HS-5 (cell line): ENCODE results near the gene ABCB11.

ENCODE experiments used
- DNase-seq: peaks from one replicate; pipeline ENCODE4 v3.0.0-alpha.2; 2012; ENCODE audit warnings: low read depth

ABCB11 gene

DNA sequence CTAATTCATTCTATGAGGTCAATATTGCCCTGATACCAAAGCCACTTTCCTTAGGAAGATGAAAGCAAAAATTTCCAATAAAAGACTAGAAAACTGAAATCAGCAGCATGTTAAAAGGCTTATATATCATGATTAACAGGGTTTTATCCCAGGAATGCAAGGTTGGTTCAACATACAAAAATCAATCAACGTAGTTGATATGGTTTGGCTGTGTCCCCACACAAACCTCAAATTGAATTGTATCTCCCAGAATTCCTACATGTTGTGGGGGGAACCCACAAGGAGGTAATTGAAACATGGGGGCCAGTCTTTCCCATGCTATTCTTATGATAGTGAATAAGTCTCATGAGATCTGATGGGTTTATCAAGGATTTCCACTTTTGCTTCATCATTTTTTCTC is 11.7 kb upstream of the ABCB11 start:
- DNase-seq: no peak

DNA sequence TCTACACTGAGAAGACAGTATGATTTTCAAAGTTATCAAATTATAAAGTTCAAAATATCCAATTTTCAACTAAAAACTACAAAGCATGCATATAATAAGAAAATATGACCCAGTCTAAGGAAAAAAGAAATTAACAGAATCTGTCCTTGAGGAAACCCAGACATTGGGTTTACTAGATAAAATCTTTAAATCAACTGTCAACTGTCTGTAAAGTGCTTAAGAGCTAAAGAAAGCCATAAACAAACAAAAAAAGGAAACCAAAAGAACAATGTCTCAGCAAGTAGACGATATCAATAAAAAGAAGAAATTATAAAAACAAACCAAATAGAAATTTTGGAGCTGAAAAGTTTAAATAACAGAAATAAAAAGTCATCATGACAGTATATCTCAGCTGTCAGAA is 10.5 kb upstream of the ABCB11 start:
- DNase-seq: no peak

DNA sequence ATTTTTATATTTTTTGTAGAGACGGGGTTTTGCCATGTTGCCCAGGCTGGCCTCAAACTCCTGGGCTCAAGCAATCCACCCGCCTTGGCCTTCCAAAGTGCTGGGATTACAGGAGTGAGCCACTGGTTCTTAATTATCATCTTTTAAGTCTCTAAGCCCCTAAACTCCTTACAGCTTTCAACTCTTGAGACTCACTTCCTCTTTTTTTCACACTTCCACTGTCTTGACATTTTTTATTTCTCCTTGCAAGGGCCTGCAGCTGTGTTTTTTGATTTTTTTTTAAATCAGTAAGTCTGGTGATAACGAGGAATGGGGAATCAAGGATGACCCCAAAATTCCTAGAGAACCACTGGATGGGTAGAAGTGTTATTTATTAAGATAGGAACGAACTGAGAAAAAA is 8.6 kb upstream of the ABCB11 start:
- DNase-seq: no peak

DNA sequence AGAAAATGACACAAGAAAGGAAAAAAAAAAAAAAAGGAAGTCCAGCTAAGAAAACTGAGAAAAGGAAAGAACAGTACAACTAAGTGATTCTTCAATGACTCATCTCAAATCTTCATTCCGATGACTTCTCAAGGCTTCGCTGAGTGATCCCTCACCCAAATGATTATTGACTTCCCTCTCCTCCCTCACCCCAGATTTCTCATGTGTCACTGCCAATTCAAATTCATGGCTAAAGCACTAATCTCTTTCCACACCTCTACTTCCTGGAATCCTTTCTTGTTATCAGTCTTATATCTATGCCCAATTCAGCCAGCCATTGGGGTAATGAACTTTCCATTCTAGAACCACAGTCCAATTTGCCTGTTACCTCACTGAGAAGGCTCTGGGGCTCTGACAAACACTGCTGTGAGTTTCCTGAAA is 7.2 kb upstream of the ABCB11 start:
- DNase-seq: peak; percentile 70

DNA sequence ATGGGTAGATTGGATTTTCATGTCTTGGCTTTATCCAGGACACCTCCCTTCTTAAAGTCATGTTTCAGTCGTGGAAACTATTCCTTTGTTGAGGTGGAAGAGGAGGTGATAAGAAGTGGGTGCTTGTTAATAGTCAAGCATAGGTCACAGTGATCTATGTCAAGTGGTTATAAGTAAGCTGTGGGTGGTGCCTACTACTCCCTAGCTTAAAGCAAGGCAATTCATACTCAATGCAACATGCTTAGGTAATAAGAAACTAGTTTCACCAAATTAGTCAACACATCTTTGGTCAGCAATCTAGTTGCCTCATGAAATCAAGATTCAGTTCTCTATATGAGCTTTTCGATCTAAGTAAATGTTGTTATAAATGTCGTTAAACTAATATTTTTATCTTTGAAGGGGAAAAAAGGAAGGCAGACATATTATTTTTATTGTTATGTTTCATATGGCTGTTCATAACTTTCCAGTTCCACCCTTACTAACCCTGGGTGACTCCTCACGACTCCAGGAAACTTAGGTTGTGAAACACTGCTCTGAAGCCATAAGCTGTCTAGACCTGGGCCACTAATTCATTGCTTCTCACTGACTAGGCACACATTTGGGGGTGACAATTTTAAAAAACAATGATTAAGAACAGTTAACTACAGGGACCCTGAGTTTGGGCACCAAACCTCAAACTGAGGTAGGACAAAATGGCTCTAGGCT is 5.8 kb upstream of the ABCB11 start:
- DNase-seq: no peak

DNA sequence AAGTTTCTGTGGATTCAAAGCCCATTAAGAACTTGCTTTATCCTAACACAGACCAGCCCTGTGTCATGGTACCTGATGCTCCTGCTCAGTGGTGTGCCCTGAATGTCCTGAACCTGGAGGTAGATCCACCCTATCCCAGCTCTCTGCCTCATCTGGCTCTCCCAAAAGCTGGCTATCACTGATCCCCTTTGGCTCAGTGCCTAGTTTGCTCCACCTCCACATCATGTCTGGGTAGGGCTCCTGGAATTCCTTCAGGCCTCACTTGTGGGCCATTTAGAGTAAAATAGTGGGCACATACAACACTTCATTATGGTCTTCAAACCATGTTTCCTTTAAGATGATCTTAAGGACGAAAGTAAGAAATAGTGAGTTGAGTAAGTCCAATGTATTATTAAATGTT is 4.8 kb upstream of the ABCB11 start:
- DNase-seq: no peak

DNA sequence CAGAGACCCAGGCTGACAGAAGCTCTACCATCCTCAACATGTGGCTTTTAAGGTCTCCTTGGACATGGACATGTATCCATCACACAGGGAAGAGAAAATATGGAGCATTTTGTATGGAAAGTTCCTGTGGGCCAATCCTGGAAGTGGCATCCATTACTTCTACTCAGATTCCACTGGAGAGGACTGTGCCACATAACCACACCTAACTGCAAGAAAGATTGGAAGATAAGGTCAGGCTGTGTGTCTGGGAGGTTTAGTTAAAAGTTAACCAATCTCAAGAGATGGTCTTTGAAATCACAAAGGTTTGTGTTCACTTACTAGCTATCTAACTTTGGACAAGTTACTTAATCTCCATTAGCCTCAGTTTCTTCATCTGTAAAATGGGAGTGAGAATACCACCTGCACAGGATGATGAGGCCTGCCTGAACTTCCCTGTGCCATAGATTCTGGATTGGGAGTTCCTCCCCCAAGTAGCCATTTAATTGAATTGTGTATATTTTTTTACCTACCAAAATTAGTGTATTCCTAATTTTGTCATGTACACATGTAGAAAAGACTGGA is 3.9 kb upstream of the ABCB11 start:
- DNase-seq: no peak

DNA sequence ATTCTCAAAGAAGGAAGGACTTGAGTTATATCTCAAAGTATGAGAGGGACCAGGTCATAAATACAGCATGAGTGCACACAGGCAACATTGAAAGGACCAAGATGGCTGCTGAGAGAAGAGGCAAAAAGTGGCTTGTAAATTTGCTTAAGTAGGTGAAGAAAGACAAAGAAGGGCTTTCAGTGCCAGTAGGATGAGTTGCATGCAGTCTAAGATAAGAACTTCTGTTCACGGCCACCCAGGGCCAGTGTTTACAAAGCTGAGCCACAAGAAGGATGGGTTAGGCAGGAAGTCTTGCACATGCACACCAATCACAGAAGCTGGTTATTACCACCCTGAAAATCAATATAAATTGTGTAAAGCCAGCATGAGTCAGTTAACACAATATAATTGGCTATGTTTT is 3.1 kb upstream of the ABCB11 start:
- no peak for DNase-seq

DNA sequence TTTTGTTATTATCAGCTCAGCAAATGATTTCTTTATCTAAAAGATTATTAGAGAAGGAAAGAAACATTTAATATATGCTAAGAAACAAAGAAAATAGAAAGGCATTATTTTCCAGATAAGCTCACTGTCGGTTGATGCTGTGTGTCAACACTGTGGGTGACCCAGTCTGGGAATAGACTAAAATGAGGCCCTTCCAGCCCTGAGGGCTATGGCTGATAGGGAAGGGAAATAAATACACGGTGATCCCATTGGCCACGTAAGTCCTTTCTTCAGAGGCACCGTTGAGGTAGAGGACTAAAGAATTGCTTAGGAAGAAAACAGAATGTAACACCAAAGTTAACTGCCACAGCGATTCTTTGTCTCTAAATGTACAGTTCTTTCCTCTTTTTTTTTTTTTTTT is 1.8 kb downstream of the ABCB11 start:
- DNase-seq: no peak

DNA sequence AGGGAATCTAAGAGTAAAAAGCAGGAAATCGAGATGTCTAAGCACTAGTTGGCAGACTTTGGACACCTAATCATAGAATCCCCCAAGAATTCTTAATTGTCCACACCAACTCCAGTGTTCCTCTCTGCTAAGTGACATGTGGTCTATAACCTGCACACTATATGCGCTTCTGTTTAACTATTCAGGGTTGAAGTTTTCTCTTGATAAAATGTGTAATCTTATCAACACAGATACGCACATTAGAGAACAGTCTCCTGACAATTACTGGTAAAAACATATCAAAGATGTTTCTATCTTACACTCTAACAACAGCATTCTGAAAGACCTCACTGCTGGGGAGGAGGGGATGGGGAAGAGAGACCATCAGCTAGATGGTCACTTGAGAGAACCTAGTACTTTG is 3.9 kb downstream of the ABCB11 start:
- no peak for DNase-seq

DNA sequence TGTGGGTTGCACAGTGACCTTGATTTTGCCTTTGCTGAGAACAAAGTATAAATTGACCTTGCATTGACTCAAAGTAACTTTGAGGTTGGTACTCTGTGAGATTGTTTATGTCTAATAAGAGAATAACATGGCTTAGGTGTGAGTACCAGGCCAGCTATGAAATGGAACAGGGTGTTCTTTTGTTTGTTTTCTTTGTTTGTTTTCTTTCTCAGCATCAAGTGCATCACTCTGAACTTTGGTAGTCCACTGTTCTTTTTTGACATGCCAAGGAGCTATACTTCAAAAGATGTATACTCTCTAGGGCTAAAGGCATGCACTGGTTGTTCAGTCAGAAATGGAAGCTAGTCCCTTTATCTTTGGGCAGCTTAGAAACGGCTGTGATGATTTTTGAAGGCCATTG is 5.1 kb downstream of the ABCB11 start:
- DNase-seq: no peak

DNA sequence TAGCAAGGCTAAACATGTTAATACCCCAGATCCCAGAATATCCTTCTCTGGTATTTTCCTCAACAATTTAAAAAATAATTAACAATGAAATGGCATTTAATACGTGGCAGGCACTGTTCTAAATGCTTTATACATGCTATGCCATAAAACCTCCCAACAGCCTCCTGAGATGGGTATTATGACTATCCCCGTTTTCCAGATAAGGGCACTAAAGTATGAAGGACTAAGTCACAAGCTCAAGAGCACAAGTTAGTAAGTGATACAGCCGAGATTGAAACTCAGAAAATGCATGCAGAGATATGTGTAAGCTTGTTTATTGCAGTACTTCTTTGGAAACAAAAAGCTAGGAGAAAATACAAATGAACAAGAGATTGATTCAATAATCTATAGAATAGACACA is 8.0 kb downstream of the ABCB11 start:
- no peak for DNase-seq

DNA sequence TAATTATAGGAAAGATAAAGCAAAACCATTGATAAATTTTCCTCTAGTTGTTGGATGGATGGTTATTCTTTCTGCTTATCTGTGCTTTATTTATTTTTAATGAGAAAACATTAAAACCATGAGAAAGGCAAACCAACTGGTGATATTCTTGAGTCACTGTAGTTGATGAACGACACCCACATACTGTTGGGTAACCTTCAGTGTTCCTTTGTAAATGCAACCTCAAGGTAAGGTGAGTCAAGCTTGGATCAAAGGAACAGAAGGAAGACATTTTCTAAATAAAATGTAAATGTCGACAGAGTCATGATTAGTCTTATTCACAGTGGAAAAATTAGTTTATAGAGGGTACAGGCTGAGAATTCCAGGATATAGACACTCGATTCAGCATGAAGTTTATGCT is 12.7 kb downstream of the ABCB11 start:
- DNase-seq: no peak

DNA sequence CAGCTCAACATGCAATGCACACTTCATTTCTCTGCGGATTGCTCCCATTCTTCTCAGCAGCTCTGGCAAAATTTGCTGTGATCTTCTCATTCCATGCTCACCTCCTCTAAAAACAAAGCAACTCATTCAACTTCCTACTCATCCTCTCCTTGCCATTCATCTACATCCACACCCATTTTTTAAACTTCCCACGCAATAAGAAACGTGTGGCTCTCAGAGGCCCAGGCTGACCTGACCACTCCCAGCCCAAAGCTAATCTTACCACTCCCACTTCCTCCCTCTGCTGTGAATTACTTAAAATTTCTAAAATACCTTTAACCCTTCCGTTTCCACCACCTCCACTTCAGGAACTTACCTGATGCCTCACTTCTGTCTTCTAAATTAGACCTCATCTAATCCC is 15.2 kb downstream of the ABCB11 start:
- DNase-seq: no peak

DNA sequence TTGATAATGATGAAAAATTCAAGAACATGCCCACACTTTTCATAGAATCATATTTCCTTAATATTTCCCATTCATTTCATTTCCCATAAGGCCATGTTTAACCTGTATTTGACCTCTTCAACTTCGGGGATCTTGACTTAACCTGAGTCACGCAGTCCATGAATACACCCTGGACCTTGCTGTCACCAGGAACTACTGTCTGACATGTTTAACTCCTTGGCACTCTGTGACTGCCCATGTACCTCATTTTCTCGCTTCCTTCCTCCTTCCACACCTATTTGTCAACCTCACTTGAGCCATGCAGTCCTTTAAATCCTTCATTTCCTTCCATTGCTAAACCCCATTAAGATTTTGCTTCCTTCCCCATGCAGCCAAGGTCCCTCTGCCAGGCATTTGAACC is 16.3 kb downstream of the ABCB11 start:
- DNase-seq: no peak

DNA sequence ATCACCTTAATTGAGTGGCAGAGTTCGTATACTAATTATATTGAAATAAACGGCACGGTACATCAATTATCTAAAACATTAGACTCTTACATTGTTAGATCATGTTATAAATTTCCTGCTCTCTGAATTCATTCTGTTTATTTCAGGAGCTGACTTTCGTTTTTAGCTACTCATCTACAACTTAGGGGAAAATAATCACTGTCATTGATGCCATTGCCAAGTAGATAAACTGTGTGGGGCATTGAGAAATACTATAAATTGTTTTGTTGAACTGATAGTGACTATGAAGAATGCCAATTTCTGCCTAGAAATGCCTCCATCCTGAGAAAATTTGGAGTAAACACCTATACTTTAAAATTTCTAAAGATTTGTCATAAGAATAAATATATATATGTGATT is 17.5 kb downstream of the ABCB11 start:
- DNase-seq: no peak

DNA sequence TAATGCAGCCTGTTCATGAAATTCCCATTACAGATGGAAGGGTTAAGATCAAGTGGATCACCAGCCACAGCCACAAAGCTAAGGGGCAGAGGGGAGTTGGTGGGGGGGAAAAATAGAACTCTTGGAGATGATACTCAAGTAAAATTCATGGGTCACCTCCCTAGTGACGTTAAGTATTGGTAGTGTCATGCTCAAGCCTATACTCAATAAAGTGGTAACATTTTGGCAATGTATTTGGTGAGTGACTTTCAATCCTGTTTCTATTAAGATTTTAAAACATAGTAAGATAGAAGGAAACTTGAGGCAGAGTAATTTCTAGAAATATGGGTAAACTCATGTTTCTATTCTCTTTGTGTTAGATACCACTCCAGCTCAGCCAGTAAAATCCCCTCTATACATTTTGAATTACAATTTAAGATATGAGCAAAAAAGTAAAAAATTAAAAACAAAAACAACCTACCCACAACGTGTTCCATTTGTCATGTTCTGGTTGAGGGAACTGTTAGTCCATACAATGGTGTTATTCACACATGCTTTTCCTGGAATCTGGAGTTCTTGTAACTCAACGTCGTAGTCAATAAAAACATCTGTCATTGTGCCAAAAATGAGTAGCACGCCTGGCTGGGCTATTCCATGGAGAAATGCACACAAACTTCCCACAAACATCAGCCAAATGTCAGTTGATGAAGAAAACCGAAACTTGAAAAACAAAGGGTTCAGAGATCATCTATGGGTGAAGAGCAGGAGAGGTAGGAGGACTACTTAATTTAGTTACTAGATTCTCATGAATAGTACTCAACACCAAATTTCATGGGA is 18.1 kb downstream of the ABCB11 start:
- no peak for DNase-seq

DNA sequence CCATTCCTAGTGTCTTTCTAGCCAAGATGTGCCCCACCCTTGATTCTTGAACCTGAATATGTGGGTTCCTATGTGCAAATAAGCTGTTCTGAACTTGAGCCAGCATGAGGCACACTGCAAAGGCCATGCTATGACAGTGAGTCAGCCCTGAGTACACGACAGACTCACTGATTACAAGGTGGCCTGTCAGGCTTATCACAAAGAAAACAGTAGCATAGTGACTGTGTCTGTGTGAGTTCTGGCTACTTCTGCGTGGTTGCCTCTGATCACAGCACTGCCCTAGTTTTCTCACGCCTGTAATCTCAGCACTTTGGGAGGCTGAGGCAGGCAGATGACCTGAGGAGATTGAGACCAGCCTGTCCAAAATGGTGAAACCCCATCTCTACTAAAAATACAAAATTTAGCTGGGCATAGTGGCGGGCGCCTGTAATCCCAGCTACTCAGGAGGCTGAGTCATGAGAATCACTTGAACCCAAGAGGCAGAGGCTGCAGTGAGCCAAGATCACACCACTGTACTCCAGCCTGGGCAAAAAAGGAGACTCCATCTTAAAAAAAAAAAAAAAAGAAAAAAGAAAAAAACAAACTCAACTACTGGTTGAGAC is 18.8 kb downstream of the ABCB11 start:
- DNase-seq: peak; percentile 25

DNA sequence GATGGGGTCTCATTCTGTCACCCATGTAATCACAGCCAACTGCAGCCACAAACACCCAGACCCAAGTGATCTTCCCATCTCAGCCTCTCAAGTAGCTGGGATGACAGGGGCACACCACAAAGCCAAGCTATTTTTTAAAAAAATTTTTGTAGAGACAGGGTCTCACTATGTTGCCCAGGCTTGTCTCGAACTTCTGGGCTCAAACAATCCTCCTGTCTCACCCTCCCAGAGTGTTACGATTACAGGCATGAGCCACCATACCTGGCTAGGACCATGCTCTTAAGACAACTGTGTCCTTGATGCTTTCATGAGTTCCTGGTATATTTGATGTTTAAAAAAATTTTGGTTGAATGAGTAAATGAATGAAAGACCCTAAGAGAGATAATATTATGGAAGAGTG is 19.4 kb downstream of the ABCB11 start:
- no peak for DNase-seq

DNA sequence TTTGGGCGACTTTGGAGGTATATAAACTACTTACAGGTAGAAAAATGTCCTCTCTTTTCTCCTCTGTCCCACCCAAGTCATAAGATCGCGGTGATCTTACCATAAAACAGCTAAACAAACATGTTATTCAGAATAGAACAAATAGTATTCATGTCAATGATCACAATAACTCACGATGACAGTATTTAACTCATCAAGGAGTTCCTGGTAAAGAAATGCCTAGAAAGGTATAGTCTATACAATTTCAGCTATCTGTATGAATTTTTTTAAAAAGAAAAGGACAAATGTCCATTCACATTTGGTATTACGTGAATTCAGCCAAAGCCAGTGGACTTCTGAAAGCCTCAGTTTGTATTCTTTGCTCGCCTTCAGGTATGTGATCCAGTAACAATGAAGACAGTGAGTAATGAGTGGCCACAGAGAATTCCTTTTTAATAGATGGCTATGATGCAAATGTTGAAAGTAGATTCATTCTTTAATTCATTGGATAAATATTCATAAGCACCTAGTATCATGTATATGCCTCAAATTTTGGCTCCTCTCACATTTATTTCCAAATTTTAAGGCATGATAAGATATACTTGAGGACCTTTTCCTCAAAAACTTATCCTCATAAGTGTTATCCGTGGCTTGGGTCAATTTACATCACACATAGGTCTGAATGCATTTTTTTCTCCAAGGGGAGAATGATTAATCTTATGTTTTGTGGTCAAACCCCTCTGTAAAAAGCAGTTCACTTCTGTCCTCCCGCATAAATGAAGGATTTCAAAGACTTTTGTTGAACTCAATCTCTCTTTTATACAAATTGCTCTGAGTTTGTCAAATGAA is 20.3 kb downstream of the ABCB11 start:
- DNase-seq: no peak

DNA sequence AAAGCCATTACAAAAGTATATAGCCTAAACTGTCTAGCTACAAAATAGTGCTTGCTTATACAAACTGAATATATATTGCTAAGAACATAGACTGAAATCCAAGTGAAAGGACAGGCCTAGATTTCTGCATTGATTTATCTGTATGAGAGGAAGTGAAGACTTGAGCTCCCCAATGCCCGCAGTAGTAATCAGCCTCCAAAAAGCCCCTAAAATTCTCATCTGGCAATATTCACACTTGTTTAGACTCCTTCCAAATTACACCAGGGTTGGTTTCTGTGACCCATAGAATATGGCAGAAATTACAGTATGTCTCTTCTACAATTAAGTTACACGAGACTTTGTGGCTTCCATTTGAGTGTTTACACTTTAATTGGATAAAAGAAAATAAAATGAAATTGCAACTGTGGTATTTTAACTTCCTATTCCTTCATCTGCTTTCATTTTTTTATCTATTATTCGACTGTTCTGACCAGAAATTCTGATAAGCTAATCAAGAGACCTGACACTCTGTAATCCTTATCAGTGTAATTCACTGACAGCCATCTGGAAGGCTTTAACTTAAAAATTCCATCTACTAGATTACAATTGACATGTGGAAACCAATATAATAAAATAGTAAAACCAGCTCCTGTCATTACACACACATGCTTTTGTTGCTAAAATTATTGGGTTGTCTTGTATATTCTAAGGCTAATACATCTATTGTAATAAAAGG is 21.1 kb downstream of the ABCB11 start:
- no peak for DNase-seq

DNA sequence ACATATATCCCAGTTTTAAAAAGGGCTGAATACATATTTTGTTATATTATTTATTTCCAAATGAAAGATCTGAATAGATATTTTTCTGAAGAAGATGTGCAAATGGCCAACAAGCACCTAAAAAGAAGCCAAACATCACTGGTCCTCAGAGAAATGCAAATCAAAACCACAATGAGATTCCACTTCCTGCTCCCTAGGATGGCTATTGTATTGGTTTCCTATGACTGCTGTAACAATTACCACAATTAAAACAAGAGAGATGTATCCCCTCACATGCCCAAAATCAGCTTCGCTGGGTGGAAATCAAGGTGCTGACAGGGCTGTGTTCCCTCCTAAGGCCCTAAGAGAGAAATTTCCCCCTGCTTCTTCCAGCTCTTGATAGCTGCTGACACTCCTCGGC is 23.2 kb downstream of the ABCB11 start:
- no peak for DNase-seq
